Brain microvascular endothelial cell (primary cell): ENCODE results near the gene MEIOB.
"Not testable (repeated sequence)": the region's sequence is repeated elsewhere in the genome, so short reads cannot be mapped to it uniquely, and the experiment has no call there.

Experiments
- DNase-seq: peaks from one replicate; pipeline ENCODE4 v3.0.0-alpha.2; 2020
- H3K27ac ChIP-seq: fragments of 250-450 bp; sonication (Bioruptor Pico); 2 replicates; pipeline ENCODE4 v1.5.1; 2020; ENCODE audit warnings: mild to moderate bottlenecking, moderate library complexity
- H3K27me3 ChIP-seq: fragments of 250-450 bp; sonication (Bioruptor Pico); replicated peaks from 2 replicates; pipeline ENCODE4 v1.5.1; 2020; ENCODE audit warnings: mild to moderate bottlenecking
- H3K36me3 ChIP-seq: fragments of 250-450 bp; sonication (Bioruptor Pico); replicated peaks from 2 replicates; pipeline ENCODE4 v1.5.1; 2020; ENCODE audit warnings: mild to moderate bottlenecking
- H3K4me3 ChIP-seq: 2 replicates; pipeline ENCODE4 v1.5.1; 2011; ENCODE audit warnings: low read depth, mild to moderate bottlenecking, control low read depth, low read length, moderate library complexity
- CTCF ChIP-seq: IDR thresholded peaks from 2 replicates; pipeline ENCODE4 v1.5.1; 2011; ENCODE audit warnings: low read depth, mild to moderate bottlenecking, moderate library complexity, low read length, control low read depth, inconsistent platforms; ENCODE audit errors: missing control alignments
- in situ Hi-C: cut with HindIII; loops from 2 replicates; pipeline ENCODE4 v1.10.0; 2017; ENCODE audit warnings: low sequenced_read_pairs, low pct_ligation_motif_present

The MEIOB gene

GRCh38 chr16:1884889-1885288 is 12.9 kb upstream of the MEIOB start:
- Histone ChIP-seq H3K36me3 (no peaks in the 10 kb centered on the region), H3K27me3 (no peaks in the 10 kb centered on the region), H3K27ac (no peak overlapping the region), H3K4me3 (no peak overlapping the region)
- in situ Hi-C loops, result no loop called here
- no peak for TF ChIP-seq CTCF
- DNase-seq, result no peak

GRCh38 chr16:1884155-1884760 is 12.3 kb upstream of the MEIOB start:
- in situ Hi-C loops, result no loop called here
- DNase-seq, result peak; percentile 14

GRCh38 chr16:1881172-1881571 is 9.2 kb upstream of the MEIOB start:
- H3K36me3 ChIP-seq, H3K27ac ChIP-seq, DNase-seq, H3K4me3 ChIP-seq, in situ Hi-C loops: not testable (repeated sequence)
- peaks cover 10% of the 10 kb centered on the region for H3K27me3 ChIP-seq

More at GRCh38 chr16:1884155-1884760, 12.3 kb upstream of the MEIOB start:
- Histone ChIP-seq H3K4me3 (no peak overlapping the region), H3K27ac (no peak overlapping the region), H3K27me3 (no peaks in the 10 kb centered on the region), H3K36me3 (no peaks in the 10 kb centered on the region)
- peak; percentile 39 for TF ChIP-seq CTCF

- TF ChIP-seq CTCF, result no peak
- H3K36me3 ChIP-seq, result no peaks in the 10 kb centered on the region
- no peak overlapping the region for H3K27ac ChIP-seq
- no peak for DNase-seq
- H3K4me3 ChIP-seq, result no peak overlapping the region
- H3K27me3 ChIP-seq, result peaks cover 10% of the 10 kb centered on the region
- in situ Hi-C loops, result no loop called here
Measured at GRCh38 chr16:1879477-1879876, 7.5 kb upstream of the MEIOB start.

GRCh38 chr16:1878256-1878655 is 6.3 kb upstream of the MEIOB start:
- in situ Hi-C loops, result no loop called here
- H3K27ac ChIP-seq, result no peak overlapping the region
- TF ChIP-seq CTCF, result no peak
- peaks cover 10% of the 10 kb centered on the region for H3K27me3 ChIP-seq
- H3K4me3 ChIP-seq, result no peak overlapping the region
- DNase-seq, result no peak
- H3K36me3 ChIP-seq, result no peaks in the 10 kb centered on the region

- no peak overlapping the region for H3K4me3 ChIP-seq
- DNase-seq, result no peak
- H3K27ac ChIP-seq, result no peak overlapping the region
- in situ Hi-C loops, result no loop called here
- peaks cover 10% of the 10 kb centered on the region for H3K27me3 ChIP-seq
- no peaks in the 10 kb centered on the region for H3K36me3 ChIP-seq
- no peak for TF ChIP-seq CTCF
Measured at GRCh38 chr16:1877804-1878203, 5.8 kb upstream of the MEIOB start.
